HG03342 (cell line): ENCODE measurements around the gene ATP6V1E1.
"Not testable (repeated sequence)": the region's sequence is repeated elsewhere in the genome, so short reads cannot be mapped to it uniquely, and the experiment has no call there.

ENCODE experiments used
- ATAC-seq: cut with Tn5 transposase; IDR thresholded peaks from one replicate; pipeline ENCODE4 v1.9.1; 2021; ENCODE audit warnings: mild to moderate bottlenecking, moderate library complexity; ENCODE audit not compliant: unreplicated experiment

The ATP6V1E1 gene

GRCh38 chr22:17628406-17629172 is at the start of gene ATP6V1E1:
ATP6V1E1 (minus strand) TSS chr22:17628749; CDS start chr22:17628635, 114 bp downstream.
- peak; percentile 100 for ATAC-seq

DNA sequence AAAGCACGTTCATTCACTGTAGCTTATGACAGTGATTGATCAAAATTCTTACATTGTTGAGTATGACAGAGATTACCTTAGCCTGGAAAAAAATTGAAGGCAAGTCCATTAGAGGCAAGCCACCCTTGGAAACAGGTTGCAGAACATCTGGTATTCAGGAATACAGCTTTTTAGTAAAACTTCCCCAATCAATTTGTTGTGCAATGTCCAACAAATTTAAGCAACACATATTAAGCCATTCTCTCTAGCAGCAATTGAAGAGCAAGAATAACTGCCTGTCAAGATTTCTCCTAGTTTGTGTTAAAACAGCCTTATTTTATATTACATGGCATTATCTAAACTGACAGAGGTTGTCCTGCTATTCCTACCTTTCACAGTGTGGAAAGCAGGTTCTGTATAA is 47.0 kb upstream of the ATP6V1E1 start:
- no peak for ATAC-seq

DNA sequence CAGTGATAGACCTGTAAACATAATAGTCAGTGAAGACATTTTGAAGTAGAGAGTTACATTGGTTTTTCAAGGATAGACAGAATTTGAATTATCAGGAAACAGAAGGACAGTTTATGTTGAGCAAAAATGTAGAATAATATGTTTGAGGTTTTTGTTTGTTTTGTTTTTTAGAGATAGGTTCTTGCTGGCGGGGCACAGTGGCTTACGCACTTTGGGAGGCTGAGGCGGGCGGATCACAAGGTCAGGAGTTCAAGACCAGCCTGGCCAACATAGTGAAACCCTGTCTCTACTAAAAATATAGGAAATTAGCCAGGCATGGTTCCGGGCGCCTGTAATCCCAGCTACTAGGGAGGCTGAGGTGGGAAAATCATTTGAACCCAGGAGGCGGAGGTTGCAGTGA is 45.6 kb upstream of the ATP6V1E1 start:
- no peak for ATAC-seq

- ATAC-seq, result no peak
Measured at GRCh38 chr22:17672417-17672991, 44.0 kb upstream of the ATP6V1E1 start.

- not testable (repeated sequence) for ATAC-seq
Measured at GRCh38 chr22:17671521-17672092, 43.1 kb upstream of the ATP6V1E1 start.

DNA sequence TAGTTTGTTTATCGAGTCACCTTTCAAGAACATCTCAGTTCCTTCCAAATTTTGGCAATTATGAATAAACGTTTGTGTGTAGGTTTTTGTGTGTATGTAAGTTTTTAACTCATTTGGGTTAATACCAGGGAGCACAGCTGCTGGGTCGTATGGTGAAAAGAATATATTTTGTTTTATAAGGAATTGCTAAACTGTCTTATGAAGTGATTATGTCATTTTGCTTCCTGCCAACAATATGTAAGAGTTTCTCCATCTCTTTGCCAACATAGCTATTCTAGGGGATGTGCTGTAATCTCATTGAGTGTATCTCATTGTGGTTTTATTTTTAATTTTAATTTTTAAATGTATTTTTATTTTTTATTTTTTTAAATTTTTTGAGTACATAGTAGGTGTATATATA is 37.3 kb upstream of the ATP6V1E1 start:
- no peak for ATAC-seq

- no peak for ATAC-seq
Measured at GRCh38 chr22:17665248-17665647, 36.7 kb upstream of the ATP6V1E1 start.

- no peak for ATAC-seq
Measured at GRCh38 chr22:17664414-17665055, 36.0 kb upstream of the ATP6V1E1 start.

DNA sequence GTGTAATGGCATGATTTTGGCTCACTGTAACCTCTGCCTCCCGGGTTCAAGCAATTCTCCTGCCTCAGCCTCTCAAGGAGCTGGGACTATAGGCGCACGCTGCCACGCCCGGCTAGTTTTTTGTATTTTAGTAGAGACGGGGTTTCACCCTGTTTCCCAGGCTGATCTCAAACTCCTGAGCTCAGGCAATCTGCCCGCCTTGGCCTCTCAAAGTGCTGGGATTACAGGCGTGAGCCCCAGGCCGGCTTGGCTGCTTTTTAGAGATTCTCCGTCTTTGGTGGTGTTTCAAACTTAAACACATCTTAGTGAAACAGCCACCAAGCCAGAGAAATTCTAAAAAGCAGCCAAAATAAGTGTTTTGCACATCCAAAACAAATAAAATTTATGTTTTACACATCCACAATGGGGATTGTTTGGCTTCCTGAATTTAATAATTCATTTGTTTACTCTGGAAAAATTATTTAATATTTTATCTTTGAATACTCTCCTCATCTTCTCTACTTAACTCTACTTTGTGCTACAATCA is 28.4 kb upstream of the ATP6V1E1 start:
- ATAC-seq, result no peak

- ATAC-seq, result no peak
Measured at GRCh38 chr22:17655289-17655688, 26.7 kb upstream of the ATP6V1E1 start.

- no peak for ATAC-seq
Measured at GRCh38 chr22:17648569-17648968, 20.0 kb upstream of the ATP6V1E1 start.

- no peak for ATAC-seq
Measured at GRCh38 chr22:17647991-17648390, 19.4 kb upstream of the ATP6V1E1 start.

GRCh38 chr22:17647452-17647851 is 18.9 kb upstream of the ATP6V1E1 start:
- ATAC-seq, result no peak

DNA sequence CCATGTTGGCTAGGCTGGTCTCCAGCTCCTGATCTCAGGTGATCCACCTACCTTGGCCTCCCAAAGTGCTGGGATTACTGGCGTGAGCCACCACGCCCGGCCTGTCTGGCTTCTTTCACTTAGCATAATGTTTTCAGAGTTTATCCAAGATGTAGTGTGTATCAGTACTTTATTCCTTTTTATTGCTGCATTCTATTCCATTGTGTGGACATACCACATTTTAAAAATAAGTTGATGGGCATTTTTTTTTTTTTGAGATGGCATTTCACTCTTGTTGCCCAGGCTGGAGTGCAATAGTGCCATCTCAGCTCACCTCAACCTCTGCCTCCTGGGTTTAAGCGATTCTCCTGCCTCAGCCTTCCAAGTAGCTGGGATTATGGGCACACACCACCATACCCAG is 13.8 kb upstream of the ATP6V1E1 start:
- ATAC-seq, result not testable (repeated sequence)

DNA sequence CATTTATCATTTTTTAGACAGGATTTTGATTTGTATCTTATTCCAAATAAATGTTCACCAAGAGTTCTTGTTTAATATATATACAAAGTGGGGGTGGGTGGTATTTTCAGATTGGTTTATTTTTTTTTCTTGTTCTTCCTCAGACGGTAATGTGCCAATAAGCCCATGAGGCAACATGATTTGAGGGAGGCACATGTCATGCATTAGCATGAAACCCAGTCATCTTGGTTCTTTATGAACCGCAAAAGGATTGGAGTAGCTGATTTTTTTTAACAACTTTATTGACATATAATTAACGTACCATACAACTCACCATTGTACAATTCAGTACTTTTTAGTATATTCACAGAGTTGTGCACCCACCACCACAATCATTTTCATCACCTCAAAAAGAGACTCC is 12.7 kb upstream of the ATP6V1E1 start:
- ATAC-seq, result no peak

DNA sequence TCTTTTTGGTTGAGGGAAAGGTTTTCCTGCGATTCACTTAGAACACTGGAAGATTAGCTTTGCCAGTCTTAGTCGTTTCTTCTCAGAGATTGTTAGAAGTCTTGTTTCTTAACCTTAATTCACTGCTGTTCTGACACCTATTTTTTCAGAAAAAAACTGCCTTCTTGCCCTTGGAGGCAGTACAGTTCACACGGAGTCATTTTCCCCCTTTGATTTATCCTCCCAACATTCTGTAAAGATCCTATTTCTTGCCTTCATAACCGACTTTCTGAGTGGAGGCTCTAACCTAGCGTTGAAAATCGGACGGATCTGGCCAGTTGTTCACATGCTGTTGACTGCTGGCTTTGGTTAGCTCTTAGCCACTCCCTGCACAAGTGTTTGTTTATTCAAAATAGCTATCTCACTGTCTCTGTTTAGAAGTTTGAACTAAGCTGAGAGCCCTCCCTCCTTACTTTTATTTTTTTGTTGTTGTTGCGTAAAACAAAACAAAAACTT is 10.7 kb upstream of the ATP6V1E1 start:
- ATAC-seq, result no peak

GRCh38 chr22:17638432-17639246 is 10.1 kb upstream of the ATP6V1E1 start, which contains the start of gene BCL2L13:
BCL2L13 (plus strand) TSS chr22:17638757; CDS start chr22:17655712, 16,955 bp downstream.
- peak; percentile 91 for ATAC-seq

DNA sequence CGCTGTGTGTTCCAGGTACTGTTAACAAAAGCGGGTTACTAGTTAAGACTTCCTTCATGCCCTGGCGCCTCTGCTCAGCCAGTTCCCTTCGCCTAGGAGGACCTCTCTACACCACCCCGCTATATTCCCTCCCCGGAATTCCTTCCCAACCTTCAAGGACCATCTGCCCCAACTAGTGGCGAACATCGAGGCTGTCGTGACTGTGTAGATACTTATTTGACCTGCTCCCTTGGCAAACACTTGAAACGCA is 9.6 kb upstream of the ATP6V1E1 start:
- ATAC-seq, result peak; percentile 13

GRCh38 chr22:17637490-17638181 is 9.1 kb upstream of the ATP6V1E1 start:
- no peak for ATAC-seq

- ATAC-seq, result not testable (repeated sequence)
Measured at GRCh38 chr22:17636850-17637249, 8.3 kb upstream of the ATP6V1E1 start.
